ENCODE data around the gene NIPA2.

NIPA2 gene

DNA sequence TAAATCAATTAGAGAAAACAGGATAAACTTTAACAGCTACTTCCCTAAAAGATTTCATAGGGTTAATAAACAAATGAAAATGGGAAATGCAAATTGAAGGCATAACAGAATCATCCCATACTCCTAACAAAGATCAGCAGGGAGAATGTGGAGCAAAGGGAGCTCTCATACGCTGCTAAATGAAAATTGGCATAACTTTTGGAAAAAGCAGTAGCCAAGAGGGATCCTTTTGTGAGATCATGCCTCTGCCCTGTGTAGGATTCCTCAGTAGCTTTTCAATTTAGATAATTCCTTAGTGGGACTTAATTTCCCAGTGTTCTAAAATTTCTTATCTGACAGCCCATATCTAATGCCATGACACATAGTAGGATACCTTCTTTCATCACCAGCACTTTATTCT lies 18.2 kb downstream of the NIPA2 start:
- no peak overlapping the region for H3K4me3 ChIP-seq (ENCODE audit: low read depth, low read length)
- TF ChIP-seq, protein P1, sequence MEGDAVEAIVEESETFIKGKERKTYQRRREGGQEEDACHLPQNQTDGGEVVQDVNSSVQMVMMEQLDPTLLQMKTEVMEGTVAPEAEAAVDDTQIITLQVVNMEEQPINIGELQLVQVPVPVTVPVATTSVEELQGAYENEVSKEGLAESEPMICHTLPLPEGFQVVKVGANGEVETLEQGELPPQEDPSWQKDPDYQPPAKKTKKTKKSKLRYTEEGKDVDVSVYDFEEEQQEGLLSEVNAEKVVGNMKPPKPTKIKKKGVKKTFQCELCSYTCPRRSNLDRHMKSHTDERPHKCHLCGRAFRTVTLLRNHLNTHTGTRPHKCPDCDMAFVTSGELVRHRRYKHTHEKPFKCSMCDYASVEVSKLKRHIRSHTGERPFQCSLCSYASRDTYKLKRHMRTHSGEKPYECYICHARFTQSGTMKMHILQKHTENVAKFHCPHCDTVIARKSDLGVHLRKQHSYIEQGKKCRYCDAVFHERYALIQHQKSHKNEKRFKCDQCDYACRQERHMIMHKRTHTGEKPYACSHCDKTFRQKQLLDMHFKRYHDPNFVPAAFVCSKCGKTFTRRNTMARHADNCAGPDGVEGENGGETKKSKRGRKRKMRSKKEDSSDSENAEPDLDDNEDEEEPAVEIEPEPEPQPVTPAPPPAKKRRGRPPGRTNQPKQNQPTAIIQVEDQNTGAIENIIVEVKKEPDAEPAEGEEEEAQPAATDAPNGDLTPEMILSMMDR (IDR thresholded peaks at IDR 0.05; ENCODE audit: low read depth, low read length), result no peak

DNA sequence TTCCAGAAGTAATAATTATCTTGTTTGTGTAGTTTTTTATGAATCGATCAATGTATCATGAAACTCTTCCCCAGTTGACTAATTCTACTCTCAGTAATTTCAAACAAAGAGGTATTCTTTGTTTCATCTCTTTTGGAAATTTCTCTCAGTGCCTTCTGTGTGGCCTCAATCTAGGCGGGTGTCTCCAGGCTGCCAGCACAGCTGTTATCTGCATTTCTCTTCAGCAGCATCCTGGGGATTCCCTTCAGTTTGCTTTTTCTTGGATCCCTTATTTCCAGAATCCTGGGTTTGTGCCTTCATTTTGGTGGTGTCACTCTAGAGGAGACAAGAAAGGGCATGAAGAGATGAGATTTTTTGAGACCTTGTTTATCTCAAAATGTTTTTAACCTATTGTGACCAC lies 22.7 kb downstream of the NIPA2 start:
- TF ChIP-seq, protein P1 (IDR thresholded peaks at IDR 0.05; ENCODE audit: low read depth, low read length), result no peak

DNA sequence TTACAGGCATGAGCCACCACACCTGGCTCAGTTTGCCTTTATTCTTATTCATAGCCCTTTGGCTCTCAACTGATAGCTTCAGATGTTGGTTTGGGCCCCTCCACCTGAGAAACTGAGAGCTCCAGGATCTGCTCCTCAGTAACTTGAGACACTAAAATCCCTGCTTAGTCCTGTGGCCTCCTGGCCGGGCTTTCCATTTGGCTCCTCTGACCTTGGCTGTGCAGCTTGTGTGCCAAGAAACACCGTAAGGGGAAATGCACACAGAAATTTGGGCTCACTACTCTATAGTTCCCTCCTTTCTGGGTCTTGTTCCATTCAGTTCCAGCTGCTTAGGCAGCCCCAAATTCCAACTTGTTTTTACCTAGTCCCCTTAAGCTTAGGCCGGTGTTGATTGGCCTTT lies 24.9 kb downstream of the NIPA2 start:
- H3K4me3 ChIP-seq (ENCODE audit: low read depth, low read length), result no peak overlapping the region
- TF ChIP-seq, protein P1 (IDR thresholded peaks at IDR 0.05; ENCODE audit: low read depth, low read length), result no peak

More for the DNA sequence above, 22.7 kb downstream of the NIPA2 start:
- H3K4me3 ChIP-seq (ENCODE audit: low read depth, low read length), result no peak overlapping the region

DNA sequence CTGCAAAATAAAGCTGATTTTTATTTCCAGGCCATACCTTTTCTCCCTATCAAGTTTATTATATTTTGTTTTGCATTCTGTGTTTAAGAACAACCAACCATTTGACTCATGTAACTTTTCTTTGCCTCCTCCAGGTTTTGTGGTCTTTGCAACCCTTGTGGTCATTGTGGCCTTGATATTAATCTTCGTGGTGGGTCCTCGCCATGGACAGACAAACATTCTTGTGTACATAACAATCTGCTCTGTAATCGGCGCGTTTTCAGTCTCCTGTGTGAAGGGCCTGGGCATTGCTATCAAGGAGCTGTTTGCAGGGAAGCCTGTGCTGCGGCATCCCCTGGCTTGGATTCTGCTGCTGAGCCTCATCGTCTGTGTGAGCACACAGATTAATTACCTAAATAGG lies 27.6 kb downstream of the NIPA2 start:
- no peak overlapping the region for H3K4me3 ChIP-seq (ENCODE audit: low read depth, low read length)
- TF ChIP-seq, protein P1 (IDR thresholded peaks at IDR 0.05; ENCODE audit: low read depth, low read length), result no peak

DNA sequence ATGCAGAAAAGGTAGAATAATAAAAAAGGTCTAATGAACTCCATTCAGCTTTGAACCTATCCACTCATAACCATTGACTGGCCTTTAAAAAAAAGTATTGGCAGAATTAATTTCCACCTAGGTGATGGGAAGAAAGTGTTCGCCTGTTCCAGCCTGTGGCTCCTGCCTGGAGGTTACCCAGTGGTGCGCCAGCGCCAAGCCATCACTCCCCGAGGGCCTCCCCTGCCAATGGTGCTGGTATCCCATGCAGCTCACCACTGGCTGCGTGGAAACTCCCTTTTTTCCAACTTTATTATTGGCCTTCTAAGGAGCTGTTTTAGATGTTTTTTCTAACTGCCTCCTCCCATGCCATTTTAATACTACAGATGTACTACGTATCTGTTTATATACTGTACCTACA lies 29.4 kb downstream of the NIPA2 start:
- TF ChIP-seq, protein P1 (IDR thresholded peaks at IDR 0.05; ENCODE audit: low read depth, low read length), result no peak
- H3K4me3 ChIP-seq (ENCODE audit: low read depth, low read length), result no peak overlapping the region

DNA sequence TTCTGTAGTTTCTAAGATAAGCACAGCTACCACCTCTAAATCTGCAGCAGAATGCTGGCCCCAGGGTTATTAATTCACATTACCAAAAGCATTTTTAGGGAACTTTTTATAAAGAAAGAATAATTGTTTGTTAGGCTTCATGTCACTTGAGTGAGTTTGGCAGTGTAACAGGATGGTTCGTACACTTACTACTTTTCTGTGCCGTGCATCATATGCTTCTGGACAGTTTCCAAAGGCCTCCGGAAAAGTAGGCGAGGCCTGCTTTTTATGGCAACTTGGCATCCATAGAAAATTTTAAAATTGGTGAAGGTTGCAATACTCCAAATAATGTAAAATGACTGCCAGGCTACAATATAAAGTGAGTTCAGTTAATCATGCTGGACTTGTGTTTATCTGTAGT lies 30.0 kb downstream of the NIPA2 start:
- H3K4me3 ChIP-seq (ENCODE audit: low read depth, low read length), result no peak overlapping the region
- TF ChIP-seq, protein P1 (IDR thresholded peaks at IDR 0.05; ENCODE audit: low read depth, low read length), result no peak

DNA sequence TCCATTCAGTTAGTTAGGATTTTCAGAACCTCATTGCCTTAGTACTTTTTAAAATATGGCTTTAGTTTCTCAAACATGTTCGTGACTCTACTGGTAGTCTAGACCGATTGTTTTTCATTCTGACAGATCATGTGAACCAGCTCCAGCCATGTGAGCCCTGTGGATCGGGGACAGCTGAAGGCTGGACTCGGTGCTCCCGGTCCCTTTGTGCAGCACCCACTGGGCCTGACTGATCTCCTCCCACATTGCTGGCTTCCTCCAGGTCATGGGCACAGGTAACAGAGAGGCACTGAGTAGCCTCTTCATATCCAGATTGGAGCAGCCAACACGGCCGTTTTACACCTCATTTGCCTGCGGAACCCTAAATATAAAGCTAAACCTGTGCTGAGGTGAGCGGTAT lies 30.5 kb downstream of the NIPA2 start:
- TF ChIP-seq, protein P1 (IDR thresholded peaks at IDR 0.05; ENCODE audit: low read depth, low read length), result no peak
- no peak overlapping the region for H3K4me3 ChIP-seq (ENCODE audit: low read depth, low read length)
